ENCODE measurements around the gene TOLLIP.

Gene TOLLIP

GRCh38 chr11:1297576-1298473 is 11.6 kb downstream of the TOLLIP start:
- no peak for DNase-seq

- no peak for DNase-seq
Observed at GRCh38 chr11:1297011-1297575, 12.3 kb downstream of the TOLLIP start.

GRCh38 chr11:1296287-1296686 is 13.1 kb downstream of the TOLLIP start:
- no peak for DNase-seq

GRCh38 chr11:1295591-1295990 is 13.8 kb downstream of the TOLLIP start:
- no peak for DNase-seq

GRCh38 chr11:1295086-1295485 is 14.3 kb downstream of the TOLLIP start:
- no peak for DNase-seq

GRCh38 chr11:1293619-1294015 is 15.8 kb downstream of the TOLLIP start:
- no peak for DNase-seq

GRCh38 chr11:1292644-1293618 is 16.5 kb downstream of the TOLLIP start:
- DNase-seq, result no peak

GRCh38 chr11:1292018-1292643 is 17.3 kb downstream of the TOLLIP start:
- no peak for DNase-seq

- no peak for DNase-seq
Observed at GRCh38 chr11:1291295-1292017, 18.0 kb downstream of the TOLLIP start.

GRCh38 chr11:1290052-1291040 is 19.1 kb downstream of the TOLLIP start:
- no peak for DNase-seq

- DNase-seq, result no peak
Observed at GRCh38 chr11:1289211-1289935, 20.1 kb downstream of the TOLLIP start.

- no peak for DNase-seq
Observed at GRCh38 chr11:1288426-1289151, 20.8 kb downstream of the TOLLIP start.

GRCh38 chr11:1287928-1288327 is 21.5 kb downstream of the TOLLIP start:
- no peak for DNase-seq

GRCh38 chr11:1285876-1286275 is 23.6 kb downstream of the TOLLIP start:
- no peak for DNase-seq

- no peak for DNase-seq
Observed at GRCh38 chr11:1285316-1285744, 24.1 kb downstream of the TOLLIP start.

- no peak for DNase-seq
Observed at GRCh38 chr11:1283906-1284305, 25.5 kb downstream of the TOLLIP start.

GRCh38 chr11:1283091-1283511 is 26.3 kb downstream of the TOLLIP start:
- no peak for DNase-seq

GRCh38 chr11:1281974-1282365 is 27.5 kb downstream of the TOLLIP start:
- DNase-seq, result no peak

- DNase-seq, result no peak
Observed at GRCh38 chr11:1281326-1281973, 28.0 kb downstream of the TOLLIP start.
